ENCODE measurements around the gene DDT. TPM values are rescaled to one million over a fixed set of nuclear protein-coding genes. Genes with fewer than 3 reads are reported as not detected.
A peak's percentile ranks its signal among the peaks of the same experiment; 100 is the strongest.
"Not testable (repeated sequence)": the region's sequence is repeated elsewhere in the genome, so short reads cannot be mapped to it uniquely, and the experiment has no call there.

The DDT gene
- total RNA-seq (2022) (101 and 115 TPM in 2 replicates), Bru-seq, nascent RNA (percentile 35 among the genes with signal in this experiment), BruChase-seq, experiment 1, labeled RNA remaining after a 6-hour chase (percentile 40 among the genes with signal in this experiment), BruChase-seq, experiment 2, labeled RNA remaining after a 2-hour chase (percentile 35 among the genes with signal in this experiment)
- long read RNA-seq, transcript DDT-202 (3 exons, 713 nt), result major isoform, 108 of 141 reads
- long read RNA-seq, transcript DDT-206 (2 exons, 1,048 nt), result minor isoform, 6 of 141 reads
- long read RNA-seq, partial matches to known transcripts, result 0 of 141 reads
- long read RNA-seq, other reads (novel, unspliced or antisense), result 27 of 141 reads

DNA sequence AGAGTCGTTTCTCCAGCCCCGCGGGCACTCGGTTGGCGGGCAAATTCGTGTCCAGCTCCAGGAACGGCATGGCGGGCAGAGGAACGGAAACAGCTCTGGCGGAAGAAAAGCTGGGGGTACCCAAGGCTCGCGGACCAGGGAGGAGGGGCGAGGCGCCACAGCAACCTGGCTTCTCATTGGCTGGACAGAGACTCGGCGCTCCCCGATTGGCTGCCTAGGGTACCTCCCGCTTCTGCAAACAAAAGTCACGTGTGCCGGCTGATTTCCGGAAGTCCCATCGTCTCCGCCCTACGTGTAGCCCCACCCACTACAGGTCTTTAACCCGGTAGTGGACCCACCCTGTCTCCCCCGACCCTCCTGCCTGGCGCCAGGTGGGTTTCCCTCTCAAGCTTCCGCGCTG lies at the start of gene DDT:
Gene DDT, minus strand, starts transcription at position 97 of the 400 bp plus-strand sequence. Its CDS starts 27 bp downstream, at position 70.
- Mint-ChIP-seq H3K36me3 (ENCODE audit: insufficient read depth, unreplicated experiment) (peaks cover 22% of the 10 kb centered on the region), H3K4me1 (ENCODE audit: low read depth, unreplicated experiment) (peaks cover 23% of the 10 kb centered on the region)
- H3K27me3 Mint-ChIP-seq (ENCODE audit: unreplicated experiment); CTCF ChIA-PET; H3K4me3 Mint-ChIP-seq (ENCODE audit: low read depth, unreplicated experiment); BruUV-seq (replicated peaks); DNase-seq; H3K9me3 Mint-ChIP-seq (ENCODE audit: low read depth, unreplicated experiment); intact Hi-C loops (cut with micrococcal nuclease; ENCODE audit: unreplicated experiment); H3K27ac Mint-ChIP-seq (ENCODE audit: unreplicated experiment): not testable (repeated sequence)

GRCh38 chr22:24023204-24023789 lies 49.1 kb upstream of the DDT start:
- intact Hi-C loops (cut with micrococcal nuclease; ENCODE audit: unreplicated experiment), result no loop called here
- Mint-ChIP-seq H3K36me3 (ENCODE audit: insufficient read depth, unreplicated experiment) (peaks cover 5% of the 10 kb centered on the region), H3K27me3 (ENCODE audit: unreplicated experiment) (no peaks in the 10 kb centered on the region), H3K4me3 (ENCODE audit: low read depth, unreplicated experiment) (no peak overlapping the region), H3K27ac (ENCODE audit: unreplicated experiment) (no peak overlapping the region), H3K9me3 (ENCODE audit: low read depth, unreplicated experiment) (no peaks in the 10 kb centered on the region), H3K4me1 (ENCODE audit: low read depth, unreplicated experiment) (peaks cover 8% of the 10 kb centered on the region)
- TF ChIP-seq, protein P1, sequence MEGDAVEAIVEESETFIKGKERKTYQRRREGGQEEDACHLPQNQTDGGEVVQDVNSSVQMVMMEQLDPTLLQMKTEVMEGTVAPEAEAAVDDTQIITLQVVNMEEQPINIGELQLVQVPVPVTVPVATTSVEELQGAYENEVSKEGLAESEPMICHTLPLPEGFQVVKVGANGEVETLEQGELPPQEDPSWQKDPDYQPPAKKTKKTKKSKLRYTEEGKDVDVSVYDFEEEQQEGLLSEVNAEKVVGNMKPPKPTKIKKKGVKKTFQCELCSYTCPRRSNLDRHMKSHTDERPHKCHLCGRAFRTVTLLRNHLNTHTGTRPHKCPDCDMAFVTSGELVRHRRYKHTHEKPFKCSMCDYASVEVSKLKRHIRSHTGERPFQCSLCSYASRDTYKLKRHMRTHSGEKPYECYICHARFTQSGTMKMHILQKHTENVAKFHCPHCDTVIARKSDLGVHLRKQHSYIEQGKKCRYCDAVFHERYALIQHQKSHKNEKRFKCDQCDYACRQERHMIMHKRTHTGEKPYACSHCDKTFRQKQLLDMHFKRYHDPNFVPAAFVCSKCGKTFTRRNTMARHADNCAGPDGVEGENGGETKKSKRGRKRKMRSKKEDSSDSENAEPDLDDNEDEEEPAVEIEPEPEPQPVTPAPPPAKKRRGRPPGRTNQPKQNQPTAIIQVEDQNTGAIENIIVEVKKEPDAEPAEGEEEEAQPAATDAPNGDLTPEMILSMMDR (IDR thresholded peaks at IDR 0.05; ENCODE audit: unreplicated experiment), result no peak
- BruUV-seq (replicated peaks), result no TSS peak
- no peak for DNase-seq
- CTCF ChIA-PET, result interaction anchor here (0.6 to 1.0 kb wide), 2 partner anchors 132 to 134 kb away, joined by 3 to 4 read pairs; no protein-coding TSS in a partner anchor

- H3K27ac Mint-ChIP-seq (ENCODE audit: unreplicated experiment), result no peak overlapping the region
- DNase-seq, result no peak
- no peak overlapping the region for H3K4me3 Mint-ChIP-seq (ENCODE audit: low read depth, unreplicated experiment)
- no peaks in the 10 kb centered on the region for H3K27me3 Mint-ChIP-seq (ENCODE audit: unreplicated experiment)
- peaks cover 8% of the 10 kb centered on the region for H3K4me1 Mint-ChIP-seq (ENCODE audit: low read depth, unreplicated experiment)
- no peaks in the 10 kb centered on the region for H3K9me3 Mint-ChIP-seq (ENCODE audit: low read depth, unreplicated experiment)
- no TSS peak for BruUV-seq (replicated peaks)
- CTCF ChIA-PET, result no interaction called here
- intact Hi-C loops (cut with micrococcal nuclease; ENCODE audit: unreplicated experiment), result no loop called here
- TF ChIP-seq, protein P1 (IDR thresholded peaks at IDR 0.05; ENCODE audit: unreplicated experiment), result no peak
- peaks cover 5% of the 10 kb centered on the region for H3K36me3 Mint-ChIP-seq (ENCODE audit: insufficient read depth, unreplicated experiment)
Measured at GRCh38 chr22:24021304-24021703, 47.1 kb upstream of the DDT start.

GRCh38 chr22:24016156-24016555 lies 41.9 kb upstream of the DDT start:
- no peak overlapping the region for H3K4me3 Mint-ChIP-seq (ENCODE audit: low read depth, unreplicated experiment)
- H3K9me3 Mint-ChIP-seq (ENCODE audit: low read depth, unreplicated experiment), result no peaks in the 10 kb centered on the region
- peaks cover 13% of the 10 kb centered on the region for H3K36me3 Mint-ChIP-seq (ENCODE audit: insufficient read depth, unreplicated experiment)
- no peak overlapping the region for H3K27ac Mint-ChIP-seq (ENCODE audit: unreplicated experiment)
- CTCF ChIA-PET, result no interaction called here
- TF ChIP-seq, protein P1 (IDR thresholded peaks at IDR 0.05; ENCODE audit: unreplicated experiment), result no peak
- no peak for DNase-seq
- peaks cover 10% of the 10 kb centered on the region for H3K4me1 Mint-ChIP-seq (ENCODE audit: low read depth, unreplicated experiment)
- BruUV-seq (replicated peaks), result no TSS peak
- intact Hi-C loops (cut with micrococcal nuclease; ENCODE audit: unreplicated experiment), result no loop called here
- H3K27me3 Mint-ChIP-seq (ENCODE audit: unreplicated experiment), result no peaks in the 10 kb centered on the region

DNA sequence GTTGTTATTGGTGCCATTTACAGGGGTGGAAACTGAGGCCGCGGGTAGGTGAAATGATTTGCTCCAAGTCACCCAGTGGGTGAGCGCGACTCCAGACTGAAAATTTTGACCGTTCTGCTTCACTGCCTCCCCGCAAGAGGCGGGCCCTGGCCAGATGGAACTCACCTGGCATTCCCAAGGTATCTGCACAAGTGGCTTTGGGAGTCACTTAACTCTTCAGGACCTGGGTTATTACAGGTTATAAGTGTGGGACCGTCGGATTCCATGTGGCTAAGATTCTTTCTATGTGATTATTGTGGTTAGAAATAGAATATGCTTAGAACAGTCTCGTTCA lies 37.5 kb upstream of the DDT start:
- intact Hi-C loops (cut with micrococcal nuclease; ENCODE audit: unreplicated experiment), result no loop called here
- TF ChIP-seq, protein P1 (IDR thresholded peaks at IDR 0.05; ENCODE audit: unreplicated experiment), result no peak
- peaks cover 13% of the 10 kb centered on the region for H3K36me3 Mint-ChIP-seq (ENCODE audit: insufficient read depth, unreplicated experiment)
- H3K27me3 Mint-ChIP-seq (ENCODE audit: unreplicated experiment), result no peaks in the 10 kb centered on the region
- H3K27ac Mint-ChIP-seq (ENCODE audit: unreplicated experiment), result peak overlapping the region; percentile 78
- H3K9me3 Mint-ChIP-seq (ENCODE audit: low read depth, unreplicated experiment), result no peaks in the 10 kb centered on the region
- CTCF ChIA-PET, result no interaction called here
- H3K4me1 Mint-ChIP-seq (ENCODE audit: low read depth, unreplicated experiment), result peaks cover 10% of the 10 kb centered on the region
- peak overlapping the region; percentile 88 for H3K4me3 Mint-ChIP-seq (ENCODE audit: low read depth, unreplicated experiment)
- DNase-seq, result no peak
- BruUV-seq (replicated peaks), result no TSS peak
